ENCODE data around the gene ANTXRL.
"Not testable (repeated sequence)": the region's sequence is repeated elsewhere in the genome, so short reads cannot be mapped to it uniquely, and the experiment has no call there.

Gene ANTXRL

GRCh38 chr10:46296641-46297141 lies 9.9 kb downstream of the ANTXRL start:
- no peak for DNase-seq

GRCh38 chr10:46297406-46298204 lies 10.8 kb downstream of the ANTXRL start:
- no peak for DNase-seq

GRCh38 chr10:46298477-46299285 lies 11.9 kb downstream of the ANTXRL start:
- DNase-seq = no peak

GRCh38 chr10:46299286-46299535 lies 12.4 kb downstream of the ANTXRL start:
- no peak for DNase-seq

GRCh38 chr10:46299536-46300369 lies 13.0 kb downstream of the ANTXRL start:
- DNase-seq = no peak

- DNase-seq = not testable (repeated sequence)
Measured at GRCh38 chr10:46300370-46300711, 13.5 kb downstream of the ANTXRL start.

GRCh38 chr10:46301056-46301645 lies 14.4 kb downstream of the ANTXRL start:
- no peak for DNase-seq

- DNase-seq = no peak
Measured at GRCh38 chr10:46301721-46302479, 15.1 kb downstream of the ANTXRL start.

- not testable (repeated sequence) for DNase-seq
Measured at GRCh38 chr10:46302765-46303352, 16.1 kb downstream of the ANTXRL start.

GRCh38 chr10:46304062-46304461 lies 17.3 kb downstream of the ANTXRL start:
- DNase-seq = no peak

GRCh38 chr10:46304671-46305070 lies 17.9 kb downstream of the ANTXRL start:
- not testable (repeated sequence) for DNase-seq

- DNase-seq = no peak
Measured at GRCh38 chr10:46305079-46305818, 18.5 kb downstream of the ANTXRL start.

GRCh38 chr10:46305986-46306385 lies 19.2 kb downstream of the ANTXRL start:
- DNase-seq = no peak

- DNase-seq = no peak
Measured at GRCh38 chr10:46306516-46307184, 19.9 kb downstream of the ANTXRL start.

GRCh38 chr10:46307281-46308112 lies 20.7 kb downstream of the ANTXRL start:
- DNase-seq = no peak

GRCh38 chr10:46308113-46308415 lies 21.3 kb downstream of the ANTXRL start:
- DNase-seq = no peak

GRCh38 chr10:46308666-46309450 lies 22.1 kb downstream of the ANTXRL start:
- no peak for DNase-seq

GRCh38 chr10:46309511-46310142 lies 22.8 kb downstream of the ANTXRL start:
- DNase-seq = no peak
